NCI-H2081 treated with DMSO at 0.1 percent for 48 hours (cell line): ENCODE measurements around the gene CFL2.

ENCODE experiments used
- DNase-seq: peaks from one replicate; lab custom pipeline; 2025; lab: John Stamatoyannopoulos, UW

The CFL2 gene

GRCh38 chr14:34676516-34677211 lies 37.7 kb downstream of the CFL2 start:
- no peak for DNase-seq

DNA sequence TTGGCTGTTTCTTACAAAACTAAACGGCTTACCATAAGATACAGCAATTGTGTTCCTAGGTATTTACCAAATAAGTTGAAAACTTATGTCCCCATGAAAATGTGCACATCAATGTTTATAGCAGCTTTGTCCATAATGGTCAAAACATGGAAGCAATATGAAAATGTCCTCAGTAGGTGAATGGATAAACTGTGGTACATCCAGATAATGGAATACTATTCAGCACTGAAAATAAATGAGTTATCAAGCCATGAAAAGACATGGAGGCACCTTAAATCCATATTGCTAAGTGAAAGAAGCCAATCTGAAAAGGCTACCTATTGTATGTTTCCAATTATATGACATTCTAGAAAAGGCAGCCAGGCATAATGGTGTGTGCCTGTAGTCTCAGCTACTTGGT lies 40.7 kb downstream of the CFL2 start:
- DNase-seq = no peak

- DNase-seq = no peak
These were observed 42.7 kb downstream of the CFL2 start for GRCh38 chr14:34671716-34672115.

- no peak for DNase-seq
These were observed 46.3 kb downstream of the CFL2 start for GRCh38 chr14:34668111-34668510.

DNA sequence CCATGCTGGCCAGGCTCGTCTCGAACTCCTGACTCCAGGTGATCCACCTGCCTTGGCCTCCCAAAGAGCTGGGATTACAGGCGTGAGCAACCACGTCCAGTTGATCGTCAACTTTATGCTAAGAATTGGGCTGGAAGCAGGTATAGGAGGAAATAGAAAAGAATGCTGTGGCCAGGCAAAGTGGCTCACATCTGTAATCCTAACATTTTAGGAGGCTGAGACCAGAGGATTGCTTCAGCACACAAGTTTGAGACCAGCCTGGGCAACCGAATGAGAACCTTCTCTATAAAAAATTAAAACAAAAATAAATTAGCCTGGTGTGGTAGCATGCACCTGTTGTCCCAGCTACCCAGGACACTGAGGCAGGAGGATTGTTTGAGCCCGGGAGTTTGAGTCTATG lies 47.4 kb downstream of the CFL2 start:
- no peak for DNase-seq

GRCh38 chr14:34665785-34666435 lies 48.5 kb downstream of the CFL2 start:
- DNase-seq = no peak

- no peak for DNase-seq
These were observed 51.8 kb downstream of the CFL2 start for GRCh38 chr14:34662561-34663088.

DNA sequence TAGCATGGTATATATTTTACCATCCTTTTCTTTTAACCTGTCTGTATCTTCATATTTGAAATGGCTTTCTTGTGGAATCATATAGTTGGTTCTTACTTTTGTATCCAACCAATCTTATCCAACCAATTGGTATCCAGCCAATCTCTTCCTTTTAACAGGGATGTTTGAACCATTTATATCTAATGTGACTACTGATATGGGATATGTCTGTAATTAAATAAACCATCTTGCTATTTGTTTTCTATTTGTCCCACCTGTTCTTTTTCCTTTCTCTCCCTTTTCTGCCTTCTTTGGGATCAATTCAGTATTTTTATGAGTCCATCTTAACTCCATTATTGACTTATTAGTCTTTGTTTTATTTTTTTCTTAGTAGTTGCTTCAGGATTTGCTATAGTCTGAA lies 53.6 kb downstream of the CFL2 start:
- no peak for DNase-seq
